Mucosa of descending colon (tissue), 3 donors: ENCODE data around the gene MELK. TPM values are rescaled to one million over a fixed set of nuclear protein-coding genes. Genes with fewer than 3 reads are reported as not detected.

Experiments
- ATAC-seq: fragments of 200-7000 bp; cut with Tn5 transposase; one replicate; pipeline ENCODE4 v1.9.1; 2020; ENCODE audit warnings: mild to moderate bottlenecking, moderate library complexity
- DNase-seq, 3 donors: peaks; one replicate each; pipeline ENCODE4 v3.0.0-alpha.2; 2020
- H3K36me3 ChIP-seq: fragments of 200-600 bp; one replicate; pipeline ENCODE4 v1.8.0; 2021; ENCODE audit warnings: low read depth, mild to moderate bottlenecking
- H3K4me1 ChIP-seq: fragments of 200-600 bp; one replicate; pipeline ENCODE4 v1.8.0; 2021; ENCODE audit warnings: low read depth, mild to moderate bottlenecking
- H3K4me3 ChIP-seq: fragments of 200-600 bp; one replicate; pipeline ENCODE4 v1.8.0; 2021; ENCODE audit warnings: mild to moderate bottlenecking
- H3K9me3 ChIP-seq: fragments of 200-600 bp; one replicate; pipeline ENCODE4 v1.8.0; 2021; ENCODE audit warnings: mild to moderate bottlenecking
- intact Hi-C, 2 donors: fragments of 100-400 bp; cut with DNase I in 1 of 2; cut with micrococcal nuclease in 1 of 2; formaldehyde crosslinking; loops; one replicate each; pipeline versions ENCODE4 v1.11.0 to v1.11.1; 2022; cut with DNase I, micrococcal nuclease
- total RNA-seq, 3 donors: library from RNA; stranded (reverse); fragmentation: NEBNext Ultra II Directional in 2 of 3; extraction: Animal tissue kit (Norgen Biotek cat#: 25700) in 2 of 3; gene quantifications; one replicate each; pipeline versions ENCODE4 v1.2.1 to v1.2.4, GENCODE V29; 2021 to 2023
- TF ChIP-seq, protein P1 (sequence below): fragments of 200-600 bp; IDR thresholded peaks from one replicate; pipeline ENCODE4 v1.8.0; 2022; ENCODE audit warnings: antibody characterized with exemption, mild to moderate bottlenecking
- donor health status: DM: no; HTN: no; CAD: no; lungs with moderate emphysema.
- donor health status: DM: no; HTN: no; CAD: no.
- donor health status: DM: no; HTN: yes; CAD: no.

The MELK gene
- total RNA-seq, 3 donors from 2014 or later = 2.5 to 13.8 (median 4.5) TPM

DNA sequence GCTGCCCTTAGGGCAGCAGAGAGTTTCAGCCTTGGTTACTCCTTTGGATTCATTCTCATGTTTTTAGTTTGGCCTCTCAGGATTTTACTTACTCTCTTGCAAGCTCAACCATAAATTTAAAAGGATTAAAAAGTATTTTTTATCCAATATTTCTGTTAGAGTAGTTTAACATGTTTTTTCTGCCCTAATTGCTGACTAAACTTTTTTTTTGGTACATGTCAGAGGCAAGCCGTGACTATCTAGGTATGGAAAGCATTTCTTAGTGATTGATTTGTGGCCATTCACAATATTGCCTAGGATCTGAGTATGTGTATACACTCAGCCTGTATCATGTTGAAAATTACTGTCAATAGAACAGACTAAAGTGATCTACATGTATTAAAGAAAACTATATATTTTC is 92.1 kb downstream of the MELK start:
- Histone ChIP-seq H3K4me3 (no peak overlapping the region), H3K9me3 (no peaks in the 10 kb centered on the region), H3K4me1 (no peaks in the 10 kb centered on the region), H3K36me3 (no peaks in the 10 kb centered on the region)
- intact Hi-C loops = no loop called here
- ATAC-seq (no peak), DNase-seq (no peak)
- TF ChIP-seq, protein P1, sequence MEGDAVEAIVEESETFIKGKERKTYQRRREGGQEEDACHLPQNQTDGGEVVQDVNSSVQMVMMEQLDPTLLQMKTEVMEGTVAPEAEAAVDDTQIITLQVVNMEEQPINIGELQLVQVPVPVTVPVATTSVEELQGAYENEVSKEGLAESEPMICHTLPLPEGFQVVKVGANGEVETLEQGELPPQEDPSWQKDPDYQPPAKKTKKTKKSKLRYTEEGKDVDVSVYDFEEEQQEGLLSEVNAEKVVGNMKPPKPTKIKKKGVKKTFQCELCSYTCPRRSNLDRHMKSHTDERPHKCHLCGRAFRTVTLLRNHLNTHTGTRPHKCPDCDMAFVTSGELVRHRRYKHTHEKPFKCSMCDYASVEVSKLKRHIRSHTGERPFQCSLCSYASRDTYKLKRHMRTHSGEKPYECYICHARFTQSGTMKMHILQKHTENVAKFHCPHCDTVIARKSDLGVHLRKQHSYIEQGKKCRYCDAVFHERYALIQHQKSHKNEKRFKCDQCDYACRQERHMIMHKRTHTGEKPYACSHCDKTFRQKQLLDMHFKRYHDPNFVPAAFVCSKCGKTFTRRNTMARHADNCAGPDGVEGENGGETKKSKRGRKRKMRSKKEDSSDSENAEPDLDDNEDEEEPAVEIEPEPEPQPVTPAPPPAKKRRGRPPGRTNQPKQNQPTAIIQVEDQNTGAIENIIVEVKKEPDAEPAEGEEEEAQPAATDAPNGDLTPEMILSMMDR = no peak

DNA sequence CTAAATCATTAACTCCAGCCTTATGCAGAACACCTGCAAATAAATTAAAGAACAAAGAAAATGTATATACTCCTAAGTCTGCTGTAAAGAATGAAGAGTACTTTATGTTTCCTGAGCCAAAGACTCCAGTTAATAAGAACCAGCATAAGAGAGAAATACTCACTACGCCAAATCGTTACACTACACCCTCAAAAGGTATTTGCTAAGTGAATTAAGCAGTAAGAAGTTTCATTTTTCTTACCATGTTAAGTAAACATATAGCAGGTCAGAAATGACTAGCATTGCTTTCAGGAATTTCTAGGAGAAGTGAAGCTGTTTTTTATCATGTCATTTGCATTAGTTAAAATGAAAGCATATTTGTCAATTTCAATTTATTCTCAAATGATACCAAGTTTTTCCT is 92.7 kb downstream of the MELK start:
- TF ChIP-seq, protein P1 = no peak
- intact Hi-C loops = no loop called here
- DNase-seq = no peak
- ATAC-seq = no peak
- Histone ChIP-seq H3K9me3 (no peaks in the 10 kb centered on the region), H3K4me1 (no peaks in the 10 kb centered on the region), H3K4me3 (no peak overlapping the region), H3K36me3 (no peaks in the 10 kb centered on the region)

DNA sequence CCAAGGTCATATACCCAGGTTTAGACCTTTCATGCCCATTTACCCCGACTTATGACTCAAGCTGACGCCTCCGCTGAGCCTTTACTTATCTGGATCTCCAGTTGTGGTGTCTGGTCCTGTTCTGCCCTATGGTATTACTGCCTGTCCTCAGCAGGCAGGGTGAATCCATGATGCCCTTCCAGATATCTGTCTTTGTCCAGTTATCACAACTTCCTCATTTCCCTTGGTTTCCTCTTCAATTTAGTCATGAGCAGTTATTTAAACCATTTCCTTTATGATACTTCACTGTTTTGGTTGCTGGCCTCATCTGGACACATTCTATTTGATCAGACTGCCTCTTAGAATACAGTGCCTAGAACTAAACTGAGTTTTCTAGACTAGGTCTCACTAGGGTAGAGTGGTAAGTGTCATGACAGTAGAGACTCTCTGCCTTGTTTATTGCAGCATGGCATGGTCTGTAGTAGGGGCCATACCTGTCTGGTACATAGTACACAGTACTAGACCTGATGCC is 93.3 kb downstream of the MELK start:
- Histone ChIP-seq H3K4me1 (no peaks in the 10 kb centered on the region), H3K9me3 (no peaks in the 10 kb centered on the region)
- TF ChIP-seq, protein P1 = no peak

DNA sequence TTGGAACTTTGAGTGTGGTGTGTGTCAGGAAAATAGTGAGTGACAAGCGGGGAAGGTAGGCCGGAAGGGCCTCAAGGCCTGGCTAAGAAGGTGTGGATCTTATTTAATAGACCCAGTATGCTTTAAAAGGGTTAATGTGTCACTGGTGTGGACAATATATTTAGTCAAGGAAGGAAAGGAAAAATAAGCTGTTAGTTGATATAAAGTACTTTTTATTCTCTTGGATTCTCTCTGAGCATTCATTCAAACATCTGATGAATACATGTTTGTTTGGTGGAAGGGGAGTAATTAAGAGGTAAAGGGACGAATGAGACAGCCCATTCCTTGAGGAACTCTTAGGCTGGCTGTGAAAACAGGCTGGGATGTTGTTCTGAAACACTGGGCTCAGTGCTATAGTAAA is 98.9 kb downstream of the MELK start:
- no peak overlapping the region for H3K4me3 ChIP-seq
- intact Hi-C loops = no loop called here
- DNase-seq (no peak), ATAC-seq (no peak)
- no peaks in the 10 kb centered on the region for H3K4me1 ChIP-seq
- no peaks in the 10 kb centered on the region for H3K9me3 ChIP-seq
- no peaks in the 10 kb centered on the region for H3K36me3 ChIP-seq
- TF ChIP-seq, protein P1 = no peak

More for the DNA sequence above, 93.3 kb downstream of the MELK start:
- H3K4me3 ChIP-seq = no peak overlapping the region
- intact Hi-C loops = no loop called here
- ATAC-seq (no peak), DNase-seq (no peak)
- H3K36me3 ChIP-seq = no peaks in the 10 kb centered on the region

DNA sequence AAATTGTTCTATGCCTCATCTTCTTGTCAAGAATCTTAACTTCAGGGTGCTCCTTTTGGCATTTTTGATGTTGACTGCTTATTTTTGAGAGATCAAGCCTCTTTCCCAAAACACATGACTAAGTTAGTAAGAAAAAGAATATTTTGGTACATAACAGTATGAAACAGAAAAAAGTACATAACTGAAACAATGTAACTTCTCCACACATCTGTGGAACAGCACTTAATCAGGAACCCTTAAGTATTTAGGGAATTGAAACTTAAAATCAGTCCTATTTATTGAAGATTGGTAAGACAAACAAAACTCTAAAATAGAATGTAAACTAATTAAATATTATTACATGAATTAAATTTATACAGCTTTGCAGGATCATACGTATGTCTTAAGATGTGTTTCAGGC is 103.4 kb downstream of the MELK start:
- no peak for ATAC-seq
- Histone ChIP-seq H3K9me3 (no peaks in the 10 kb centered on the region), H3K4me3 (no peak overlapping the region), H3K36me3 (no peaks in the 10 kb centered on the region), H3K4me1 (no peaks in the 10 kb centered on the region)
- TF ChIP-seq, protein P1 = no peak
- no peak for DNase-seq
- intact Hi-C loops = no loop called here
